Daoy (cell line): ENCODE results near the gene TRAF2. TPM values are rescaled to one million over a fixed set of nuclear protein-coding genes. Genes with fewer than 3 reads are reported as not detected.

Experiments used
- DNase-seq: peaks from one replicate; pipeline ENCODE4 v3.0.0-alpha.2; 2015; ENCODE audit warnings: low read depth
- total RNA-seq: library from RNA; depleted of rRNA; stranded (reverse); fragments of >200 nt; shearing (Covaris generic); gene quantifications from 2 replicates; pipeline ENCODE4 v1.2.3, GENCODE V29; 2014

TRAF2 gene
- total RNA-seq, 1 experiment from 2014 or later = 25.4 TPM

DNA sequence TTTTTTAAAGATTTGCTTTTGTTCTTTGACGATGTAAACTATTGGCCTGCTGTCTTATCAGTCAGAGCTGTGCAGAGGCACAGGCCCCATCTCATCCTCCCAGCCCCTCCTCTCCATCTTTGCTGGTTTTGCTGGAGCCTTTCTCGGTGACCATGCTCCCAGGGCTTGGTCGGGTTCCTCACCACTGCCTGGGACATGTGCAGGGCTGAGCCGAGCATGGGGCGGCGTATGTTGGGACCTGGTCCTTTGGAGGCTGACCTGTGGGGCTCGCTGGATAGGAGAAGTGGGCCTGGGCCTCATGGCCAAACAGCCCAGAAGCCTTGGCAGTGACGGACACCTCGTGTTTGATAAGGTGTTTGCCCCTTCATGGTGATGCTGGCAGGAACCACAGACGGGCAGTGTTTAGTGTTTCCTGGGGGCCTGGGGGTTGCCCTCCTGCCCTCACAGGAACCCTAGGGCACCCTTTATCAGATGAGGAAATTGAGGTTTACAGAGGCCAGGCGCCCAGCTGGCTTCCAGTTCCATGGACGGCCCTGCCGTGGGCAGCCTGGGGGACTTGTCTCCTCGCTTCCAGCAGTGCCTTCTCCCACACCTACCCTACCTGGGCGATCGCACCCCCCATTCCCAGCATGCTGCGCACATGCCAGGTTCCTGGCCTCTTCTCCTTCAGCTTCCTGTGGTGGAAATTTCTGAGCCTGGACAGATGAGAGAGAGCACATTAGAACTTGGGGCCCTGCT is 27.6 kb downstream of the TRAF2 start:
- DNase-seq = no peak

DNA sequence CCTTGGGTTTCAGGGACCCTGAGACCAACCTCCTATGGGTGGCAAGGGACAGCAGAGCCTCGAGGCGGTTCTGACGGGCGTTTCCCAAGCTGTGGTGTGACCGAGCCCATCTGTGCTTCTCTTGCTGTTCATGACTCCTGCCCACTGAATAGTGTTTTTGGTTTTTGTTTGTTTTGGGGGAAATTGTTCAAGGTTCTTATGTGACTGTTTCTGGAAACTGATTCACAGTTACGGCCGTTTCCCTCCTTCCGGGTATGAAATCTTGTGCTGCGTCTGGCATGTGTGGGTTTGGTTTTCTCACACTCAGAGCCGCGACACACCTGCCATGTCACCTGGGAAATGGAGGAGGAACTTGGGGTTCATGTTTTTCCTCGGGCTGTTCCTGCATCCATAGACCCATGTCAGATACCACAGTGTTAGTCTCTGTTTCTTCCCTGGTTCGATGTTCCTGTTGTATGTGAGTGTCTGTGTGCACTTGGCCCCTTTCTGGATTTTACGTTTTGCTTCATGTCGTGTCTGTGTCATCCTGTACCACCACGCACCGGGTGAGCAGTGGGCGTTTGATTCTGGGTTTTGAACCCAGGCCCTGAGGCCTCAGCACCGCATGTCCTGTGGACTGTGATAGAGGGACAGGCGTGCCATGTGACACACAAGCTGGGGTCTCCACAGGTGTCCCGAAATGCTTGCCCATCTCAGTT is 29.5 kb downstream of the TRAF2 start:
- no peak for DNase-seq

DNA sequence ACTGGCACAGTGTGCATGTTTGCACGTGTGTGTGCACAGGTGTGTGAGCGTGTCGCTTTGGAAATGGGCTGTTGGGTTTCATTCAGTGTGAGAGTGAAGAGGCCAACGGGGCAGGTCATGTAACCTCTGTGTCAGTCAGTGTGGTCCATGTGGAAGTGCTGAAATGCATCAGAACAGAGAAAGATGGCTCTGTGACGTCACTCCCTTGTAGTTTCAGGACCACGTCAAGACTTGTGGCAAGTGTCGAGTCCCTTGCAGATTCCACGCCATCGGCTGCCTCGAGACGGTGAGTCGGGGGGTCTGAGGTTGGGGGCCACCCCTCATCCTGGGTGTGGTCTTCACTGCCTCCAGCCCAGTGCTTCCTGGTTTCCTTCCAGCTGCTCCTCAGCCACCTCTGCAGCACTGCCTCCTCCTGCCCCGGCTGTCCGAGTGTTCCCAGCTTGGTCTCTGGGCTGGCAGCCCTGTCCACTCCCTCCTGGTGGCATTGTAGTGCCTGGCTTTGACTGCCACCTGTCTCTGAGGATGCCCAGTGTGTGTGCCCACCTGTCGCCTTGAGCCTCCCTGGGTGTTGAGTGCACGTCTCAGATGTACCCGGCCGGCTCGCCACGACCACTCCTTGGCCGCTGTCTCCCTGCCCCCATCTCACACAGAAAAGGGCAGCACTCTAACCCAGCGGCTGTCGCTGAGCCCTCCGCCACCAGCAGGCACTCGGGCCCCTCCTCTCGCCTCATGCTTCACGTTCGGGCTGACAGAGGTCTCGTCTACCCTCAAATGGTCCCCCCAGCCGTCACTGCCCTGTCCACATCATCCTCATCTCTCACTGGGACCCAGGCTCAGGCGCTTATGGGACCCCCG is 30.2 kb downstream of the TRAF2 start:
- DNase-seq = no peak

DNA sequence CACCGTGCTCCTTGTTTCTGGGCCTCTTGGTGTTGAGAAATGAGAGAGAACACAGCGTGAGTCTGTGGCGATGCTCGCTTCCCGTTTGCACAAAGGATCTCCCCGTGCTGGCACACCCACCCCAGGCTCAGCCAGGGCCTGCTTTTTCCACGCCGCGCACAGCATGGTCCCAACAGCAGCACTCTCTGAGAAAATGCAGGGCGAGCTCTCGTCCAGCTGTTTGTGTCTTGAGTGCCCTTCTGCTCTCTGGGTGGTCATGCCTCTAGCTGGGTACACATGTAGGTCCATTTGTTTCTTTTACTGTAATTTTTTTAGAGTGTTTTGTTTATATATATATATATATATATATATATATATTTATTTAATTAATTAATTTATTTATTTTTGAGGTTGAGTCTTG is 31.6 kb downstream of the TRAF2 start:
- DNase-seq = no peak

DNA sequence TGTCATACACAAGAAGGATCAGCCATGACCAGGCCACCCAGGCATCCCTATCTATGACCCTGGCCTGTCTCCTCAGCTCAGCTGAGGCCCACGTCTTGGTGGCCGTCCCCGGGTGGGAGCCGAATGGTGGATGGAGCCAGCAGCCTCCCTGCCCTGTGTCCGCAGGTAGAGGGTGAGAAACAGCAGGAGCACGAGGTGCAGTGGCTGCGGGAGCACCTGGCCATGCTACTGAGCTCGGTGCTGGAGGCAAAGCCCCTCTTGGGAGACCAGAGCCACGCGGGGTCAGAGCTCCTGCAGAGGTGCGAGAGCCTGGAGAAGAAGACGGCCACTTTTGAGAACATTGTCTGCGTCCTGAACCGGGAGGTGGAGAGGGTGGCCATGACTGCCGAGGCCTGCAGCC is 33.8 kb downstream of the TRAF2 start:
- no peak for DNase-seq

DNA sequence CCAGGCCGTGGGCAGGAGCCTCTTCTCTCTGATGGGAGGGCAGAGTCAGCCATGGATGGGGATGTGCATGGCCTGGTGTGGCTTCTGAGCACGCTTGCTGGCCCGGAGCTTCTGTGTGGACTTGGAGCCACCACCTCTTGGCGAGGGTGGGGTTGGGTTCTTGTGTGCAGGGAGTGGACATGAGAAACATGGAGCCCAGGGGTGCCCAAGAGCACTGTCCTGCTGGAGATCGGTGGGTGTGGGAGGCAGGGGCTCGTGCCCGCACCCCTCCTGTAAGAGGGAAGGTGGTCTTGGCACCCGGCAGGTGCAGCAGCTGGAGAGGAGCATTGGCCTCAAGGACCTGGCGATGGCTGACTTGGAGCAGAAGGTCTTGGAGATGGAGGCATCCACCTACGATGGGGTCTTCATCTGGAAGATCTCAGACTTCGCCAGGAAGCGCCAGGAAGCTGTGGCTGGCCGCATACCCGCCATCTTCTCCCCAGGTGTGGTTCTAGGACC is 34.5 kb downstream of the TRAF2 start:
- DNase-seq = no peak

DNA sequence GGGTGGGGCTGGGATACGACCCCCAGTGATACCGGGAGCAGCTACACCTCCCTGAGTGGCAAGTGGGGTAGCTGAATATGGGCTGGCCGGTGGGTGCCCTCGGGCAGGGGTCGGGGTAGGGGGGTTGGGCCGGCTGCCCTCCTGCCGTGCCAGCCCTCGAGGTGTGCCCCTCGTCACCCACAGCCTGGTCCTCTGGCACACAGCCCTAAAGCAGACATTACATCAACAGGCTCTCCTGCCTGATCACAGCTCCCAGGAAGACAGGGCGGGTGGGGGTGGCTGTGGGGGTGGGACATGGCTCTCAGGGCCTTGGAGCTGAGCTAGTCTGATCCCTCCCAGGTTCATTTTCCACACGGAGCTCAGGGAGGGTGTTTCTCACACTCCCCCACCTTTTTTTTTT is 35.0 kb downstream of the TRAF2 start:
- DNase-seq = no peak

DNA sequence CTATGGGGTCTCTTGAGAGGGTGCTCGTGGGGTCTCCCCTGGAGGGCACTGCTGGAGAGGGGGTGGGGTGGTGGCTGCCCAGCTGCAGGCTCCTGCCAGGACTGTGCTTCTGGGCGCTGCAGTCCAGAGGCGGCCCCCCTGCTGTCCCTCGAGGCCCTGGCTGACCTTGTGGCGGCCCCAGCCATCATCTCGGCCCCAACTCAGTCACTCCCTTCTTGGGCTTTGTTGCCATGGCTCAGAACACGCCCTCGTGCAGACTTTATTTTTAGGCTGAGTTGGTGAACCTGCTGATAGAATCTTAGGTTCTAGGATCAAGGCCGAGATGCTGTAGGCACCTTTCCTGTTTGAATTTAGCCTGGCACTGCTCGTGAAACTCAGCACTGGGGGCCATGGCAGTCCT is 35.4 kb downstream of the TRAF2 start:
- DNase-seq = no peak

DNA sequence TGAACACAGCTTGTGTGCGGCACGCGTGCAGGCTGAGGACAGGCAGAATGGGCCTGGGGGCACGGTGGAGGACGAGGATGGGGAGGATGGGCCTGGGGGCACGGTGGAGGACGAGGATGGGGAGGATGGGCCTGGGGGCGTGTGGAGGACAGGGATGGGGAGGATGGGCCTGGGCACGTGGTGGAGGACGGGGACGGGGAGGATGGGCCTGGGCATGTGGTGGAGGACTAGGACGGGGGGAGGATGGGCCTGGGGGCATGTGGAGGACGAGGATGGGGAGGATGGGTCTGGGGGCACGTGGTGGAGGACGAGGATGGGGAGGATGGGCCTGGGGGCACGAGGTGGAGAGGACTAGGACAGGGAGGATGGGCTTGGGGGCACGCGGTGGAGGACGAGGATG is 36.2 kb downstream of the TRAF2 start:
- DNase-seq = no peak

DNA sequence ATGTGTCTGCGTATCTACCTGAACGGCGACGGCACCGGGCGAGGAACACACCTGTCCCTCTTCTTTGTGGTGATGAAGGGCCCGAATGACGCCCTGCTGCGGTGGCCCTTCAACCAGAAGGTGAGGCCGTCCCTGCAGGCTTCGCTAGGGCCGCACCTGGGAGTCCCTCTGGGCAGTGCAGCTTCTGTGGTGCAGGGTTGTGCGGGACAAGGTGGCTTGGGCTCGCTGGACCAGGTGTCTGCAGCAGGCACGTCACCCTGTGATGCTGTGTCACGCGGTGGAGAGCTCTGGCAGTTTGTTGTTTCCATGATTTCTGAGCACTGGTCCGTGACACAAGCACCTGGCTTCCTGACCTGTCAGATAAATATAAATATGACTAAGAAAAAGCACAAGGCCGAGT is 37.6 kb downstream of the TRAF2 start:
- no peak for DNase-seq

DNA sequence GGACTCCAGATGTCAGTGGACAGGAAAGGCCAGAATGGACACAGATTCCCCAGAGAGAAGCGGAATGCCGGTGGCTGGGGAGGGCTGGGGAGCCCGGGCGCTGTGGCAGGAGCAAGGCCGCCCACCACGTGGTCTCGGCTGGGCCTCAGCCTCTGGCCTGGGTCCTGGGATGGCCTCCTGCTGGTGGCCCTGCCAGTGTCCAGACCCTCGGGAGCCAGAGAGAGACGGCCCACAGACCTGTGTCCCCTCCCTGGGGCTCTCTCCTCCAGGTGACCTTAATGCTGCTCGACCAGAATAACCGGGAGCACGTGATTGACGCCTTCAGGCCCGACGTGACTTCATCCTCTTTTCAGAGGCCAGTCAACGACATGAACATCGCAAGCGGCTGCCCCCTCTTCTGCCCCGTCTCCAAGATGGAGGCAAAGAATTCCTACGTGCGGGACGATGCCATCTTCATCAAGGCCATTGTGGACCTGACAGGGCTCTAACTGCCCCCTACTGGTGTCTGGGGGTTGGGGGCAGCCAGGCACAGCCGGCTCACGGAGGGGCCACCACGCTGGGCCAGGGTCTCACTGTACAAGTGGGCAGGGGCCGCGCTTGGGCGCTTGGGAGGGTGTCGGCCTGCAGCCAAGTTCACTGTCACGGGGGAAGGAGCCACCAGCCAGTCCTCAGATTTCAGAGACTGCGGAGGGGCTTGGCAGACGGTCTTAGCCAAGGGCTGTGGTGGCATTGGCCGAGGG is 39.3 kb downstream of the TRAF2 start:
- no peak for DNase-seq

DNA sequence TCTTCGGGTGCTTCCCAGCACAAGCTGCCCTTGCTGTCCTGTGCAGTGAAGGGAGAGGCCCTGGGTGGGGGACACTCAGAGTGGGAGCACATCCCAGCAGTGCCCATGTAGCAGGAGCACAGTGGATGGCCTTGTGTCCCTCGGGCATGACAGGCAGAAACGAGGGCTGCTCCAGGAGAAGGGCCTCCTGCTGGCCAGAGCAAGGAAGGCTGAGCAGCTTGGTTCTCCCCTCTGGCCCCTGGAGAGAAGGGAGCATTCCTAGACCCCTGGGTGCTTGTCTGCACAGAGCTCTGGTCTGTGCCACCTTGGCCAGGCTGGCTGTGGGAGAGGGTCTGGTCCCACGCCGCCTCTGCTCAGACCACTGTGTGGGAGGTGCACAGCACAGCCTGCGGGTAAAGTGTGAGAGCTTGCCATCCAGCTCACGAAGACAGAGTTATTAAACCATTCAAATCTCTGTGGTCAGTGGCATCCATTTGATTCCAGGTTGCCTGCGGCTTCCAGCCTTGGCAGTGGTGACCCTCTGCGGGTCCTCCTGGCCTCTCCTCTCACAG is 39.9 kb downstream of the TRAF2 start:
- no peak for DNase-seq

DNA sequence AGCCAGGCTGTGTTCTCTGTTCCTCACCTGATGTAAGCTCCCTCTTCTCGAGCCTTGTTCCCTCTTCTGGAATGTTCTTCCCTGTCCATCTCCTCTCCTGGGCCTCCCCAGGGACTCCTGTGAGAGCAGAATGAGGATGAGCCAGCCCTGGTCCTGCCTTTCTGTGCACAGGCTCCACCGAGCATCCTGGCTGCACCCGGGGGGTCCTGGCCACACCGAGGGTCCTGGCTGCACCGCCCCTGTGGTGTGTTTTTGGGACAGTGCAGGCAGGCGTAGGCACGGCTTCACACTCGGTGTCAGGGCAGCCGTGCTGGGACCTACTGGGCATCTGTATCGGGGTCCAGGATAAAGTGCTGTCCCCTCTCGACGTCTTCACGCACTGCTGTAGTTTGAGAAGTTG is 40.4 kb downstream of the TRAF2 start:
- no peak for DNase-seq

DNA sequence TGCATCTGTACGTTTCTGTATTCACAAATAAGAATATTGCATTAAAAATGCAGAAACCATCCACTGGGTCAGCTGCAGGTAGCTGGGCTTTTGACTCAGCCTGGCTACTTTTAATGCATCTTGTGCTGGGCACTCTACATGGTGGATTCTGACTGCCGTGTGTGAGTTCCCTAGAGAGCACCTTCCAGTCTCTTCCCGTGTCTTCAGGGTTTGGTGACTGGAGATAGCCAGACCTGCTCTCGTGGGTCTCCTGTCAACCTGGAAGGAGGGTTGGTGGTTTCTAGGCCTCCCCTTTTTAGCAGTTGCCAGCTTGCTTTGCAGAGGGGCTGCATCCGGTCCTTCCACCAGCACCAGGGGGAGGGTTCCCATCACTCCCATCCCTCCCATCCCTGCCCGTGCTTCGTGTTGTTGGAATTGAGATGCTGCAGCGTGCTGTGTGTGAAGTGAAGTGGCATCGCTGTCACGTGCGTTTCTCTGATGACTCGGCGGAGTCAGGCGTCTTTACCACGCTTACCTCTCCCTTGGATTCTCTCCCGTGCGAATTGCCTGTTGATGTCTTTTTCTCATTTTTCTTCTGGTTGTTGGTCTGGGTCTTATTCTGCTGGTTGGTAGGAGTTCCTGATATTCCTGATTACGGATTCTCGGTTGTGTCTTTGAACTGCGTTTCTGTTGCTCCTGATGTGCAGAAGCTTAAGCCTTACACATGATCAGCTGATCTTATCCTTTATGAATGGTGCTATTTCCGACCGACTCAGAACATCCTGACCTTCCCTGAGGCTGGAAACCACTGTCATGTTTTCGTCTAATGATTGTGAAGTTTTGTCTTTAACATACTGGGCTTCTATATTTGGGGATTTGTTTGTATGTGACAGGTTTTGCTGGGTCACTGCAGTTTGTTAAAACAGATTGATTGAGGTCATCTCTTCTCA is 41.3 kb downstream of the TRAF2 start:
- no peak for DNase-seq

DNA sequence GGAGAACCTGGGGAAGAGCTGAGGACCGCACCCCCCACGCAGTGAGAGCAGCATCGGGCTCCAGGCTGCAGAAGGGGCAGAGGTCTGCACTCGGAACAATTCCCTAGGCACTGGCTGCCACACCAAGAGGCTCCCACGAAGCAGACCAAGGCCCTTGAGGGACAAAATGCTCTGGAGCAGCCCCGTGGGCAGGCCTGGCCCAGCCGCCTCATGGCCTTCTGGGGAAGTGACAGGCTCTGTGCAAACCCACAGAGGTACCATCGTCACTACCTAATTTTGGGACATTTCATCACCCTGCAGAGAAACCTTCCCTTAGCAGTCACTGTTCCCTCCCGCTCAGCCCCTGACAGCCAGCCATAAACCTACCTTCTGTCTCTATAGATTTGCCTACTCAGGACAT is 42.3 kb downstream of the TRAF2 start:
- DNase-seq = no peak

DNA sequence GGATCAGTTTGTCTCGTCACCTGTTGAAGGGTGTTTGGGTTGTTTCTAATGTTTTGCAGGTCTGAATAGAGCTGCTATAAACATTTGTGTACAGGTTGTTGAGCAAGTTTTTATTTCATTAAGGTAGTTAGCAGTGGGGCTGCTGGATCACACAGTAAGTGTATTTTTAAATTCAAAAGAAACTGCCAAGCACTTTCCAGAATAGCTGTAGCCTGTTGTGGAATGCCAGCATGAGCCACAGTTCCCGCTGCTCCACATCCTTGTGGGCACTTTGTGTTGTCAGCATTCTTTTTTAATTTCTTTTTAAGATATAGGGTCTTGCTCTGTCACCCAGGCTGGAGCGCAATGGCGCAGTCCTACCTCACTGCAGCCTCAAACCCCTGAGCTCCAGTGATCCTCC is 43.7 kb downstream of the TRAF2 start:
- DNase-seq = no peak

DNA sequence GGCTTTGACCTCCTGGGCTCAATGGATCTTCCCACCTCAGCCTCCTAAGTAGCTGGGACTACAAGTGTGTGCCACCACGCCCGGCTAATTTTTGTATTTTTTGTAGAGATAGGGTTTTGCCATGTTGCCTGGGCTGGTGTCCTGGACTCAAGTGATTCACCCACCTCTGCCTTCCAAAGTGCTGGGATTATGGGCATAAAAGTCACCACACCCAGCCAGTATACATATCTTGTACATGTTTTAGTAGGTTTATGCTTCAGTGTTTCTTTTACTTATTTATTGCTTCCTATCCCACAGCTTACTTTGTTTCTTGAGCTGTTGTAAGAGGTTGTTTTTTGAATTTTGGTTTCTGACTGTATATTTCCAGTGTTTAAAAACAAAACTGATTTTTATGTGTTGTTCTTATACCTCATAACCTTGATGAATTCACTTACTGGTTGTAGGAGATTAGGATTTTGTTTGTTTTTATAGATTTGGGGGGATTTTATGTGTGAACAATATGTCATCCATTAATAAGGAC is 45.4 kb downstream of the TRAF2 start:
- no peak for DNase-seq

DNA sequence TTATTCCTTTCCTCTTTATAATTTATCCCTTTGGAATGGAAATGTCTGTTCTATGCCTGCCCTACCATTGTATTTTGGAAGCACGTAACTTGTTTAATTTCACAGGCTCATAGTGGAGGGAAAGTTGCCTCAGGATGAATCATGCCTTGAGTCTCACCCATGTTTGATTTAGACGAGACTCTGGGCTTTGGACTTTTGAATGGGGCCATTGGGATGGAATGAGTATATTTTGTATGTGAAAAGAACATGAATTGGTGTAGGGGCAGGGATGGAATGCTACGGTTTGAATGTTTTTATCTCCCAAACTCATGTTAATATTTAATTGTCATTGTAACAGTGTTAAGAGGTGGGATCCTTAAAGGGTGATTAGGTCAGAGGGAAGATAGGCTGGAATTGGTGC is 48.0 kb downstream of the TRAF2 start:
- DNase-seq = no peak

DNA sequence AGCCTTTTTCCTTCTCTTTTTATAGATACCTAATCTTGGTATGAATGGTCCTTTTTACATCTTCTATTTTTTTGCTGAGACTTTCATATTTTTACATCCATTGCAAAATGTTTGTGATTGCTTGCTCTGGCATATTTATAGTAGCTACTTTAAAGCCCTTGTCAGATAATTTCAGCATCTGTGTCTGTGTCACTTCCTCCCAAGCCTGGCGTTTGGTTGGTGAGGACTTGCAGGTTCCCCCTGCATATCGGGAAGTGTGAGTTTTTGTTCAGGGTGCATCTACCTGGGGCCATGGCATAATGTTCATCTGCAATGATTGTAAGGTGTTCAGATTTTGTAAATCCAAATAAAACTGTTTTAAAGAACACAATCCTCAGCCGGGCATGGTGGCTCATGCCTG is 49.3 kb downstream of the TRAF2 start:
- DNase-seq = no peak

DNA sequence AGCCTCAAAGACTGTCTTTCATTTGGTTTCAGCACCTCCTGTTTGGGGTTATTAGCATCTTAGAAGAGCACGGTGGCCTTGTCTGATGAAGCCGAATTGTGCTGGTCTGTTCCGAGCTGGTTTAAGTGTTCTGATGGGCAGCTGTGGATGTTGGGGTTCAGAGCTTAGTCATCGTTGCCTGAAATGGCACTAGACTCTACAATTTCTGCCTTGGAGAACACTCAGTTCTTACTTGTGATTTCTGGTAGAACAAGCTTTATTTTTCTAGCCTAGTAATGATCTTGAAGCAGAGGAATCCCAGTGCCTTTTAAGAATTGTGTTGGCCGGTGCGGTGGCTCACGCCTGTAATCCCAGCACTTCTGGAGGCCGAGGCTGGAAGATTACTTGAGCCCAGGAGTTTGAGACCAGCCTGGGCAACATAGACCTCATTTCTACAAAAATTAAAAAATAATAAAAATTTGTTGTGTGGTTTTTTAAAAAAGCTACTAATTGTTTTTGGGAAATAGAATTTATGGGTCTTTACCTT is 50.4 kb downstream of the TRAF2 start:
- no peak for DNase-seq
